ENCODE results near the gene DIMT1. TPM values are rescaled to one million over a fixed set of nuclear protein-coding genes. Genes with fewer than 3 reads are reported as not detected.

Gene DIMT1
- total and polyA plus RNA-seq, 2 of the 4 experiments (the other 2 are of a cell fraction) = 27.5 to 46.4 TPM

DNA sequence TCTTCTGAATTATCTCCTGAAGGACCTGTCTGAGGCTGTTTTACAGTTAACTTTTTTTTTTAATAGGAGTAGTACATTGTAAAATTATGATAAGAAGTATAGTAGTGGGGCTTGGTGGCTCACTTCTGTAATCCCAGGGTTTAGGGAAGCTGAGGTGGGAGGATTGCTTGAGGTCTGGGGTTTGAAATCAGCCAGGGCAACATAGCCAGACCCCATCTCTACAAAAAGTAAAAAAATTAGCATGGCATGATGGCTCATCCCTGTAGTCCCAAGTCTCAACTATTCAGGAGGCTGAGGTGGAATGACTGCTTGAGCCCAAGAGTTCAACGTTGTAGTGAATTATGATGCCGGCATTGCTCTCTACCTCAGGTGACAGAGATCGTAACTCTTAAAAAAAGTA is 15.9 kb upstream of the DIMT1 start:
- DNase-seq = no peak
- no peak overlapping the region for H2BK120ac ChIP-seq (ENCODE audit: low read depth, low read length)

More for the DNA sequence above, 15.9 kb upstream of the DIMT1 start:
- Histone ChIP-seq H2AK5ac (ENCODE audit: low read depth, low read length) (no peak overlapping the region), H3K4me3 (ENCODE audit: insufficient read depth, low read depth, low read length) (no peak overlapping the region), H3K27me3 (ENCODE audit: control insufficient read depth, insufficient read depth, low read length) (no peaks in the 10 kb centered on the region), H2AFZ (replicated peaks; ENCODE audit: low read length, poor library complexity) (no peak overlapping the region), H3K9me3 (ENCODE audit: control insufficient read depth, insufficient read depth, low read length) (no peaks in the 10 kb centered on the region), H3K56ac (ENCODE audit: extremely low read depth, insufficient read depth, low read length) (no peak overlapping the region), H3K27ac (ENCODE audit: insufficient read depth, low read length) (no peak overlapping the region), H3K4me2 (ENCODE audit: low read depth, low read length) (no peak overlapping the region), H2AK9ac (replicated peaks; ENCODE audit: low read depth, low read length, poor library complexity) (no peak overlapping the region), H3K36me3 (ENCODE audit: control insufficient read depth, insufficient read depth, low read length) (no peaks in the 10 kb centered on the region), H2BK15ac (ENCODE audit: low read depth, low read length) (no peak overlapping the region), H4K91ac (ENCODE audit: insufficient read depth, low read depth, low read length) (no peak overlapping the region), H2BK20ac (ENCODE audit: low read depth, low read length) (no peak overlapping the region), H2BK5ac (ENCODE audit: low read depth, low read length, poor library complexity, severe bottlenecking) (no peak overlapping the region), H4K5ac (ENCODE audit: low read depth, low read length) (no peak overlapping the region), H3K79me1 (ENCODE audit: low read depth in 1 of 2, low read length in 2 of 2) (peaks cover 5 to 16% of the 10 kb centered on the region in 2 experiments; a peak in 3 of 4 replicates), H3K4me1 (ENCODE audit: control insufficient read depth, insufficient read depth, low read length) (no peaks in the 10 kb centered on the region), H4K8ac (ENCODE audit: low read depth in 2 of 2, low read length in 2 of 2) (no peak overlapping the region), H3K9ac (ENCODE audit: low read depth, low read length) (no peak overlapping the region), H3K23ac (ENCODE audit: low read depth, low read length) (no peak overlapping the region), H3K14ac (replicated peaks; ENCODE audit: low read depth, low read length) (no peak overlapping the region), H4K20me1 (ENCODE audit: insufficient read depth, low read length) (no peaks in the 10 kb centered on the region), H3K9me1 (ENCODE audit: insufficient read depth, low read length) (no peaks in the 10 kb centered on the region; the same call in 1 of the 2 replicates), H3K18ac (ENCODE audit: low read depth, low read length) (no peak overlapping the region), H3K4ac (ENCODE audit: low read depth, low read length) (no peak overlapping the region)
- no peak for ATAC-seq (ENCODE audit: low read depth)
- CTCF ChIA-PET = interaction anchor here (0.6 kb wide), 1 partner anchor 214 kb away, joined by 3 read pairs; no protein-coding TSS in a partner anchor
- in situ Hi-C loops (cut with MboI; ENCODE audit: low sequenced_read_pairs) (no loop called here), intact Hi-C loops (cut with micrococcal nuclease) (no loop called here), dilution Hi-C loops (cut with HindIII; ENCODE audit: low sequenced_read_pairs, unreplicated experiment) (no loop called here)
- no TSS peak for BruUV-seq (replicated peaks)
- POLR2A ChIA-PET (ENCODE audit: unreplicated experiment) = no interaction called here
- no peak for TF ChIP-seq MXI1 (IDR thresholded peaks at IDR 0.05; ENCODE audit: borderline replicate concordance, low read depth, low read length)
- TF ChIP-seq NFE2L2 (IDR thresholded peaks at IDR 0.05; ENCODE audit: low read depth, low read length) = no peak
- TF ChIP-seq RCOR1 (IDR thresholded peaks at IDR 0.05; ENCODE audit: insufficient replicate concordance, low read length) = no peak
- no peak for TF ChIP-seq CEBPB (IDR thresholded peaks at IDR 0.05; ENCODE audit: low read depth, low read length)
- TF ChIP-seq MAZ (IDR thresholded peaks at IDR 0.05; ENCODE audit: borderline replicate concordance, low read depth, low read length) = no peak
- TF ChIP-seq BHLHE40 (IDR thresholded peaks at IDR 0.05; ENCODE audit: low read depth, low read length) = no peak
- TF ChIP-seq CTCF (conservative IDR thresholded peaks at IDR 0.05; ENCODE audit: low read depth, low read length) = no peak
- TF ChIP-seq RAD21 (IDR thresholded peaks at IDR 0.05; ENCODE audit: low read length) = no peak
- no peak for TF ChIP-seq FOS (IDR thresholded peaks at IDR 0.05; ENCODE audit: low read depth, low read length)
- no peak for TF ChIP-seq ELK1 (IDR thresholded peaks at IDR 0.05; ENCODE audit: borderline replicate concordance, low read depth, low read length)
- no peak for TF ChIP-seq USF2 (IDR thresholded peaks at IDR 0.05; ENCODE audit: low read depth, low read length)
- TF ChIP-seq POLR2A (IDR thresholded peaks at IDR 0.05; ENCODE audit: low read depth, low read length) = no peak
- no peak for TF ChIP-seq CHD1 (IDR thresholded peaks at IDR 0.05; ENCODE audit: low read depth, low read length)
- no peak for TF ChIP-seq MAFK (IDR thresholded peaks at IDR 0.05; ENCODE audit: low read depth, low read length)
- TF ChIP-seq SMC3 (IDR thresholded peaks at IDR 0.05; ENCODE audit: low read depth, low read length) = no peak
- TF ChIP-seq RFX5 (IDR thresholded peaks at IDR 0.05; ENCODE audit: low read depth, low read length) = no peak
- WGBS, 2 experiments (ENCODE audit: extremely low coverage in 2 of 2, insufficient read length in 1 of 2) = 100% methylated on average over 1 of the region's 3 CpGs; no CpG with 5 or more reads in 1 of the 2 experiments

Data from IMR-90 (cell line).